Glutamatergic neuron (in vitro differentiated cells): Measurements from ENCODE around the gene SLC38A8. TPM values are rescaled to one million over a fixed set of nuclear protein-coding genes. Genes with fewer than 3 reads are reported as not detected.

ENCODE experiments used
- DNase-seq: peaks from one replicate; pipeline ENCODE4 v3.0.0; 2022
- H3K27ac Mint-ChIP-seq: one replicate; pipeline ENCODE4 v1.8.0; 2020; ENCODE audit warnings: mild to moderate bottlenecking, mixed read lengths, inconsistent platforms; ENCODE audit not compliant: unreplicated experiment
- H3K27me3 Mint-ChIP-seq: one replicate; pipeline ENCODE4 v1.8.0; 2020; ENCODE audit warnings: mild to moderate bottlenecking, moderate library complexity, mixed read lengths, inconsistent platforms; ENCODE audit not compliant: unreplicated experiment
- H3K36me3 Mint-ChIP-seq: one replicate; pipeline ENCODE4 v1.8.0; 2020; ENCODE audit warnings: mild to moderate bottlenecking, mixed read lengths, inconsistent platforms; ENCODE audit not compliant: unreplicated experiment
- H3K4me1 Mint-ChIP-seq: one replicate; pipeline ENCODE4 v1.8.0; 2020; ENCODE audit warnings: mild to moderate bottlenecking, low read depth, mixed read lengths, inconsistent platforms; ENCODE audit not compliant: unreplicated experiment
- H3K4me3 Mint-ChIP-seq: one replicate; pipeline ENCODE4 v1.8.0; 2020; ENCODE audit warnings: mild to moderate bottlenecking, mixed read lengths, inconsistent platforms; ENCODE audit not compliant: unreplicated experiment
- H3K9me3 Mint-ChIP-seq: one replicate; pipeline ENCODE4 v1.8.0; 2020; ENCODE audit warnings: mild to moderate bottlenecking, moderate library complexity, mixed read lengths, inconsistent platforms; ENCODE audit not compliant: unreplicated experiment
- CTCF ChIP-seq: fragments of 200-600 bp; sonication (generic); IDR thresholded peaks from one replicate; pipeline ENCODE4 v1.5.0; 2021; ENCODE audit not compliant: partially characterized antibody, unreplicated experiment
- total RNA-seq: library from RNA; stranded (reverse); fragmentation: NEBNext Ultra II Directional; extraction: Animal tissue kit (Norgen Biotek cat#: 25700); gene quantifications from one replicate; pipeline ENCODE4 v1.2.1, GENCODE V29; 2021; ENCODE audit not compliant: unreplicated experiment

The SLC38A8 gene
- total RNA-seq, 1 donor from 2014 or later, result not detected

DNA sequence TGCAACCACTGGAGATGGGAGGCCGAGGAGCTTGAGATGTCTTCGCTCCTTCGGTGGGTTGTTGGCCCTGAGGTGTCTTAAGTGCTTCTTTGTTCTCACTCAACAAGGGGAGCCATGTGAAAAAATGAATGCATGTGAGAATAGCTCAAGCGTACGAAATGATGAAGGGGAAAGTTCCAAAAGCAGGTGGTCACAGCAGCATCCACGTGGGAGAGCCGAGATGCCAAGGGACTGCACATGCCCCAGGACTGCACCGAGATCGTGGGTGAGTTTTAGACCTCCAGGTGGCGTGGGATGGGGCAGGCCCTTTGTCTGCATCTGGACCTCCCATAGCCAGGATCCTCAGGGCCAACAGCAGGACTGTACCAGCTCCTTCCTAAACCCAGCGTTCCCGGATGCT lies 8.1 kb downstream of the SLC38A8 start:
- Mint-ChIP-seq H3K4me3 (no peak overlapping the region), H3K9me3 (peaks cover 17% of the 10 kb centered on the region), H3K36me3 (no peaks in the 10 kb centered on the region), H3K4me1 (peaks cover 16% of the 10 kb centered on the region), H3K27ac (no peak overlapping the region), H3K27me3 (peaks cover 6% of the 10 kb centered on the region)
- no peak for DNase-seq
- TF ChIP-seq CTCF, result no peak

- Mint-ChIP-seq H3K9me3 (peaks cover 11% of the 10 kb centered on the region), H3K4me1 (peaks cover 9% of the 10 kb centered on the region), H3K27me3 (peaks cover 4% of the 10 kb centered on the region), H3K27ac (no peak overlapping the region), H3K36me3 (no peaks in the 10 kb centered on the region), H3K4me3 (no peak overlapping the region)
- no peak for DNase-seq
- TF ChIP-seq CTCF, result no peak
Measured at GRCh38 chr16:84033251-84034195, 9.1 kb downstream of the SLC38A8 start.

- Mint-ChIP-seq H3K36me3 (no peaks in the 10 kb centered on the region), H3K27me3 (peaks cover 5% of the 10 kb centered on the region), H3K9me3 (peaks cover 16% of the 10 kb centered on the region), H3K4me1 (peaks cover 11% of the 10 kb centered on the region), H3K4me3 (no peak overlapping the region), H3K27ac (no peak overlapping the region)
- DNase-seq, result no peak
- TF ChIP-seq CTCF, result no peak
Measured at GRCh38 chr16:84032458-84033178, 10.0 kb downstream of the SLC38A8 start.

GRCh38 chr16:84031556-84031955 lies 11.0 kb downstream of the SLC38A8 start:
- DNase-seq, result no peak
- peaks cover 17% of the 10 kb centered on the region for H3K9me3 Mint-ChIP-seq
- H3K36me3 Mint-ChIP-seq, result no peaks in the 10 kb centered on the region
- H3K27ac Mint-ChIP-seq, result no peak overlapping the region
- H3K4me3 Mint-ChIP-seq, result no peak overlapping the region
- H3K27me3 Mint-ChIP-seq, result peaks cover 8% of the 10 kb centered on the region
- TF ChIP-seq CTCF, result no peak
- H3K4me1 Mint-ChIP-seq, result peaks cover 13% of the 10 kb centered on the region
